GM18951 (cell line): Measurements from ENCODE around the gene CTNNBL1.

Experiments used
- POLR2A ChIP-seq: IDR thresholded peaks from 4 replicates; pipeline ENCODE4 v1.6.1; 2011; ENCODE audit warnings: mild to moderate bottlenecking; ENCODE audit not compliant: insufficient read length, insufficient read depth; ENCODE audit errors: extremely low read depth
- in situ Hi-C: fragments of 300-500 bp; cut with MboI; formaldehyde crosslinking; loops from one replicate; pipeline ENCODE4 v1.12.0; 2022; ENCODE audit warnings: low sequenced_read_pairs, mixed read lengths, inconsistent platforms; ENCODE audit not compliant: unreplicated experiment

Gene CTNNBL1

GRCh38 chr20:37774156-37774555 is 80.3 kb downstream of the CTNNBL1 start:
- in situ Hi-C loops: no loop called here
- no peak for TF ChIP-seq POLR2A

DNA sequence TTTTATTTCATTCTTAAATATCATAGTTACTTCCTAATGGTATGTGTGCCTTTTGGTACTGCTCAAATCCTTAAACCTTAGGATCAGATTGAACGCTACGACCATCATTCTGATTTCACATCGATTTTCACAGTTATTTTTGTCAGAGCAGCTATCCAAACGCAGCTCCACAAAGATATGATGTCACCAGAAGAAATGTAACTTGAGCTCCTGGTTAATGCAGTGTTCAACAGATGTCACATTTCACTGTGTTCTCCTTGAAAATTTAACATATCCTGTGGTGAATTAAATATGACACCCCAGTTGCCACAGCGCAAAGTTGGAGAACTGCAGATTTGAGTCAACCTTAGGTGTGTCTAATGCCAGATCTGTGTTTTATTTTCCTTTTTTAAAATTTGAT is 81.4 kb downstream of the CTNNBL1 start:
- TF ChIP-seq POLR2A: no peak
- in situ Hi-C loops: no loop called here

GRCh38 chr20:37776049-37776448 is 82.2 kb downstream of the CTNNBL1 start:
- no peak for TF ChIP-seq POLR2A
- in situ Hi-C loops: no loop called here

DNA sequence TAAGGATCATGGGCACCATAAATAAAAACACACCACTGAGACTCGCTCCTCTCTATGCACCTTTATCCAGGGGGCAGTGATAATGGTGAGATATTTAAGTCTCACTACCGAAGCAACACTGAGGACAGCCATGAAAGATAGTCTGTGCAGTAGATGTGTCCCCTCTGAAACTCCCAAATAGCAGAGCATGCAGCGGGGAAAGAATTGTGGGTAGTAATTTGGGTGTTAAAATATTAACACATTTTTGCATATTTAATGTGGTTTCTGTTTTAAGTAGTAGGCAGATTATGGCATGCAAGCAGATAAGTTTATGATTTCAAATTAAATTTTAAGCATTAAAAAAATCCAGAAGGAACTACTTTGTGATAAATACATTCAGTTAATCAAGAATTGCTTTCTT is 82.7 kb downstream of the CTNNBL1 start:
- no peak for TF ChIP-seq POLR2A
- in situ Hi-C loops: no loop called here

DNA sequence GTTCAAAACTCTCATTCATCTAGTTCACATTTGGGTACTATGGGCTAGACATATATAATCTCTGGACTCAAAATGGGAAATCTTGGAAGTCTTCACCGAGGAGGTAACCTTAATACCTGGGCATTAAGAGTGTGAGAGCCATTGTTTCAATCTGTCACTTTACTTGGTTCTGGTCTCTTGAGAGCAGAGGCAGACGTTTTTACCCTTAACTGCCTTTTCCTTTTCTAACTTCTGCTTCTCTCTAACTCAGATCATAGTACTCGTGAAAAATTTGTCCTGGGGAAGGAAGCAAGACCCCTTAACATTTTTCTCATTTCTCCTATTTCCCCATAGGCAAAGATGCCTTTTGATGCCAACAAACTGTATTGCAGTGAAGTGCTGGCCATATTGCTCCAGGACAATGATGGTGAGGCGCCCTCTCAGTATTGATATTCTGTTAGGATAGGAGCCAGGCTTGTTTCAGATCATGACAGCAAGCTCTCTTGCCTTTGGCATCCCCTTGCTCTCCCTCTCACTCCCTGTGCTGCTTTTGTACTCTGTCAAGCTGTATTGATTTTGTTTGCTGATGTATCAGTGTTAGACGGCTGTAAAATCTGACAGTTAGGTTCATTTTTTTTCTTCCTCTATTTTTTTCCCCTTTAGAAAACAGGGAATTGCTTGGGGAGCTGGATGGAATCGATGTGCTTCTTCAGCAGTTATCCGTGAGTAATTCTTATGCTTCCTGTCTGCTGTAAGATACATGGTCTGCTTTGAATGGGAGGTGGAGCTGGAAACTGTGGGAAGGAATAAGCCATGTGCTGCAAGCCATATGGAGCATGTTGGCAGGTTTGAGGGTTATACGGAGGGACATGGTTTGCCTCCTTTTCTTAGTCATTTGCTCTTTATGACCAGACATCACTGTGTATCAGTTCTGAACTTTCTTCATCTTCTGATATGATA is 83.5 kb downstream of the CTNNBL1 start:
- TF ChIP-seq POLR2A: no peak
- in situ Hi-C loops: no loop called here

DNA sequence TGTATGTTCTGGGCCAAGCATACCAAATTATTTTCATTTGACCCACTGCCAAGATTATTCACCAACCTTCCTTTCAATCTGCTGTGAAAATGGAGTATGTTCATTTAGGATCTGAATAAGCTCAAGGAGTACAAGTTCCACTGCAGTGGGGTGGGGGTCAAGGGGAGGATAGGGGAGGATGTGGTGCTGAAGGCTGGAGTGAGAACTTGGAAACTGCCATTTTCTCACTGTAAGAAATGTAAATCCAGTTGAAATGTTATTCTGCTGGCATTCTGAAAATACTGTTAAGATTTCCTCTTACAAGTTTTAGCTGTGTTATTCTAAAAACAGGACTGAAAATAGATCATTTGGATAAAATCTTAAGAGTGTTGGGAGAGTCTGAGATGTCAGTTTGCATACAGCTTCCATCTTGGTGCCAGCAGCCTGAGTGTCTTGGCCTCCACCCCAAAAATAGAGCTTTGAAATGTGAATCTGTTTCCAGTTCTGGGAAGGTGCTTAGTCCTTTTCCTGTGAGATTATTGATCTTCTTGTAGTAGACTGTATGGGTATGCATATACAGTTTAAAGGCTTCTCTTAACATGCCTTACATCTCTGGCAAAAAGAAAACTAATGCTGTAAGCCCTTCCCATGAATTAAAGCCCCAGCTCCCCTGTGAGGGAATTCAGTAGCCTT is 84.3 kb downstream of the CTNNBL1 start:
- TF ChIP-seq POLR2A: no peak
- in situ Hi-C loops: no loop called here

GRCh38 chr20:37781626-37782025 is 87.8 kb downstream of the CTNNBL1 start:
- TF ChIP-seq POLR2A: no peak
- in situ Hi-C loops: no loop called here

DNA sequence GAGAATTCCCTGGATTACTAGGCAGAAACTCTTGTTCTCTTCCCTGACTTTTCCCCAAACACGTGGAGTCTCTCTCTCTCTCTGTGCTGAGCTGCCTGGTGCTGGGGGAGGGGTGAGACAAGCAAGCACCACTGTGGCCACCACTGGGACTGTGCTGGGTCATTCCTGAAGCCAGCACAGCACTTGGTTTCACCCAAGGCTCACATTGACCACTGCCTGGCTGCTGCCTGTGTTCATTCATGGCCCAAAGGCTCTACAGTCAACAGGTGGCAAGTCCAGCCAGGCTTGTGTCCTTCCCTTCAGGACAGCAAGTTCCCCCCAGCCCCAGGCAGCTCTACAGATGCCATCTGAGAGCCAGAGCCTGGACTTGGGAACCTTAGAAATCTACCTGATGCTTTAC is 92.2 kb downstream of the CTNNBL1 start:
- in situ Hi-C loops: no loop called here

GRCh38 chr20:37789408-37789807 is 95.6 kb downstream of the CTNNBL1 start:
- no peak for TF ChIP-seq POLR2A
- in situ Hi-C loops: no loop called here

More for the DNA sequence above, 92.2 kb downstream of the CTNNBL1 start:
- no peak for TF ChIP-seq POLR2A

DNA sequence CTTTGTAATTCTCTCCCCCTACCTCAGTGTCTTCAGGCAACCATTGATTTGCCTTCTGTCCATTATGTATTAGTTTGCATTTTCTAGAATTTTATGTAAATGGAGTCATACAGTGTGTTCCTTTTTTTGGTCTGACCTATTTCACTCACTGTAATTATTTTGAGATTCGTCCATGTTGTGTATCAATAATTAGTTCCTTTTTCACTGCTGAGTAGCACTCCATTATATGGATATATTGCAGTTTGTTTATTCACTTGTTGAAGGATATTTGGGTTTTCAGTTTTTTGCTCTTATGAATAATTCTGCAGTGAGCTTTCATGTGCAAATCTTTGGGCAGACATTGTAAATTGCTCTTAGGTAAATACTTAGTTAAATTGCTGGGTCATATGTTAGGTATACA is 97.1 kb downstream of the CTNNBL1 start:
- in situ Hi-C loops: no loop called here
- TF ChIP-seq POLR2A: no peak

GRCh38 chr20:37796121-37796520 is 102.3 kb downstream of the CTNNBL1 start:
- in situ Hi-C loops: no loop called here
- TF ChIP-seq POLR2A: no peak

DNA sequence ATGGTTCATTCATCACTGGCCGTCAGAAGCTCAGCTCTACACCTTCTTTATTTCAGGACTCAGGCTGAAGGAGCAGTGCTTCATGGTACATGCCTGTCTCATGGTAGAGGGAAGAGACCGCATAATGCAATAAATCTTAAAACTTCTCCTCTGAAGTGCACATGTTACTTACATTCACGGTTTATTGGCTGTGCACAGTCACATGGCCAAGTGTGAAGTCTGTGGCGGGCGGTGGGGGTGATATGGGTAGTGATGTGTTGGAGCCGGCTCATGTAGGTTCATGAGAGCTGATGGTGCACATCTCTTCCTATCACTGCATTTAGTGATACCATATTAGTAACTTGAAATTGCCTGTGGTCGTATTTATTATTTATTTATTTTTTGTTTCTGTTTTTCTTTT is 102.9 kb downstream of the CTNNBL1 start:
- in situ Hi-C loops: no loop called here

GRCh38 chr20:37797669-37798175 is 103.9 kb downstream of the CTNNBL1 start:
- TF ChIP-seq POLR2A: no peak
- in situ Hi-C loops: no loop called here

More for the DNA sequence above, 102.9 kb downstream of the CTNNBL1 start:
- no peak for TF ChIP-seq POLR2A
